ENCODE measurements around the gene TMEM156.
"Not testable (repeated sequence)": the region's sequence is repeated elsewhere in the genome, so short reads cannot be mapped to it uniquely, and the experiment has no call there.

The TMEM156 gene

GRCh38 chr4:38988353-38988752 lies 43.9 kb downstream of the TMEM156 start:
- not testable (repeated sequence) for DNase-seq

DNA sequence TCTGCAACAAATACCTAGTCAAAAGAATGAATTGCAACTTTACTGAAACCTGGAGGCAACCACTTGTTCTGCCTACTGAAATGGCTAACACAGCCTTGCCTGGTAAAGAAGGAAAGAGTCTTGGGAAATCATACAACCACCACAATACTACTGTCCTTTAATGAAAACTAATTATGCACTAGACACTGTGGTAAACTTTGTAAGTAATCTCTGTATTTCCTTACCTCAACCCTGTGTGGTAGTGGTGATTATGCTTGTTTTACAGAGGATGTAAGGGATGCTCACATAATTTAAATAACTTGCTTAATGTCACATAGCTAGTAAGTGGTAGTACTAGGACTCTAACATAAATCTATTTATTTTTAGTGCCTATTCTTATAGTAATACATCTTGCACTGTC lies 44.7 kb downstream of the TMEM156 start:
- no peak for DNase-seq

DNA sequence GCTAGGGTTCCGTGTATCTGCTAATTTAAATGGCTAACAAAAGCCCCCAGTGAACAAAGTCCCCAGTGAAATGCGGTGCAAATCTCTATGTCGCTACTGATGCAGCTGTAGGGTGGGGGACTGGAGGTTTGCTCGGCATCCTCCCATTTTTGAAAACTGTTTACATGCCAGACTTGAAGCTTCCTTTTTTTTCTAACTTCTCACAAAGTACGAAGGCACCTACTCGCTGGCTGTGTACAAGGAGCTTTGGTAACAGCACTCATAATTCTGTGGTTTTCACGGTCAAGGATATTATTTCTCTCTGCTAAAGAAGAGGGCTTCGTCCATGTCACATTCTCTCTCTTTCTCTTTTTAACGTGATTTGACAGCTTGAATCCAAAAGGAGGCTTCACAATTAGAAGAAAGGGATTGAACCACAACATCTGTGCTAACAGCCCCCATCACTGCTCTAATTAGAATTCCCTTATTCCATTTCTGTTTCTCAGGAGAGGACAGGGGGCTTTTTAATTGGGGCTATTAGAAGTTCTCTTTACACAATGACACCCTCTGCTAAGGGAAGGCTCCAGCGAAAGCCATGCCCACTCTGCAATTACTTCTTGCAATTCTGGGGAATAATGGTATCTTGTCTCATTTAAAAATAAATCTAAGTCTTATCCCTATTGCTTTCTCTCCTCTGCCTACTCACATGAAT lies 46.7 kb downstream of the TMEM156 start:
- no peak for DNase-seq

DNA sequence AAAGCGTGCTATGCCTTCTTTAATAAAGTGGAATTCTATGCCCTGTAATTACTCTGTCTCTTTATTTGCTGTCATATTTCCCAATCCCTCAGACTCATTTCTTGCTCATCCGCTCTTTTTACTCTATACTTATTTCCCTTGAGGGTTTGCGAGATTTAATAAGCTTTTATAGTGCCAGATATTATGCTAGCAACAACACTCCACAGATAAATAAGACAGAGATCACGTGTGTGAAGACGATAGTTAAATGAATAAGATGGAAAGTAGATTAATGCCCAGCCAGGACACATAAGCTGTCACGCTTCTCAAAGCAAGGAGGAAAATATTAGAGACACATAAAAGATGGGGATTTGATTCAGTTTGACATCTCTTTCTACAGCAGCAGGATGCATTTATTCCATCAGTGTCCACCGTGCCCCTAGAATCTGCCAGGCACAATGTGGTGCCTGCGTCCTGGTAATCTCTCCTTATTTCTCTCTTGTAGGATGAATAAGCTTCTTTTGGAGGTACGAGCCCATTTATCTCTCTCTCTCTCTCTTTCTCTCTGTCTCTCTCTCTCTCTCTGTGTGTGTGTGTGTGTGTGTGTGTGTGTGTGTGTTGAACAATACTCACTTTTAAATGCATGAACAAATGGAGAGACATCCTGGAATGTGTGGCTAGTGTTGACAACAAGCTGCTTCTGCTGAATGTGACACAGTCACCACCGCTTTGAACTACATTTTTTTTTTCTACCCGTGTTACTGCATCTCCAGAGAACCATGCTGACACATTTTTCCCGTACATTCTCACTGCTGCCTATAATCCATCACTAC lies 48.2 kb downstream of the TMEM156 start:
- DNase-seq = no peak

DNA sequence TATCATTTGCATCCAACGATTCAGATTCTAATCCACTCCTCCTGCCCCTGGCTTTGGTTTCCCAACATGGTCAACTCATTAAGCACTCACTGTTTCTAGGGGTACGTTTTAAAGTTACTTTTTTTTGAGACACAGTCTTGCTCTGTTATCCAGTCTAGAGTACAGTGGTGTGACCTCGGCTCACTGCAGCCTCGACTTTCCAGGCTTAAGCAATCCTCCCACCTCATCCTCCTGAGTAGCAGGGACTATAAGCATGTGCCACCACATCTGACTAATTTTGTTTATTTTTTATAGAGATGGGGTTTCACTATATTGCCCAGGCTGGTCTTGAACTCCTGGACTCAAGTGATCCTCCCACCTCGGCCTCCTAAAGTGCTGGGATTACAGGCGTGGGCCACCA lies 48.9 kb downstream of the TMEM156 start:
- no peak for DNase-seq

DNA sequence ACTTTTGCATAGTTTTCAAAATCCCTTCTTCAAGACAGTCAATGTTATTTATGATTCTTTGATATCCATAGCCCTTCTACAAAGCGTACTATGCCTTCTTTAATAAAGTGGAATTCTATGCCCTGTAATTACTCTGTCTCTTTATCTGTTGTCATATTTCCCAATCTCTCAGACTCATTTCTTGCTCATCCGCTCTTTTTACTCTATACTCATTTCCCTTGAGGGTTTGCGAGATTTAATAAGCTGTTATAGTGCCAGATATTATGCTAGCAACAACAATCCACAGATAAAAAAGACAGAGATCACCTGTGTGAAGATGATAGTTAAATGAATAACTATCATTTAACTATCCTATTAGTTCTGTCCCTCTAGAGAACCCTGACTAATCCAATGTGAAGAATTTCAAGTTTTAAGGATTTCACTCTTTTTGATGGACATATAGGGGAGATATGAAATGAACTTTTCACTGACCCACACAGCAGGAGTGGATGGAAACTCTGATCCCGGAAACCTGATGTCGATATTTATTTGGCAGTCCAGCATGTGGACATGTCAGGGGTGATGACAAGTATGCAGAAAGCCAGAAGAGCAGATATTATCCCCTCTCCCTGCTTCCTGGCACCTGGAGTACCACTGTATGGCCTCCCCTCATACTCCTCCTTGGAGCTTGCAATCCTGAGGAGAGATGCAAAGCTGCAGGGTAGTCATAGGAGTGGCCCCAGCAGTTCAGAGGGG lies 49.7 kb downstream of the TMEM156 start:
- DNase-seq = no peak

DNA sequence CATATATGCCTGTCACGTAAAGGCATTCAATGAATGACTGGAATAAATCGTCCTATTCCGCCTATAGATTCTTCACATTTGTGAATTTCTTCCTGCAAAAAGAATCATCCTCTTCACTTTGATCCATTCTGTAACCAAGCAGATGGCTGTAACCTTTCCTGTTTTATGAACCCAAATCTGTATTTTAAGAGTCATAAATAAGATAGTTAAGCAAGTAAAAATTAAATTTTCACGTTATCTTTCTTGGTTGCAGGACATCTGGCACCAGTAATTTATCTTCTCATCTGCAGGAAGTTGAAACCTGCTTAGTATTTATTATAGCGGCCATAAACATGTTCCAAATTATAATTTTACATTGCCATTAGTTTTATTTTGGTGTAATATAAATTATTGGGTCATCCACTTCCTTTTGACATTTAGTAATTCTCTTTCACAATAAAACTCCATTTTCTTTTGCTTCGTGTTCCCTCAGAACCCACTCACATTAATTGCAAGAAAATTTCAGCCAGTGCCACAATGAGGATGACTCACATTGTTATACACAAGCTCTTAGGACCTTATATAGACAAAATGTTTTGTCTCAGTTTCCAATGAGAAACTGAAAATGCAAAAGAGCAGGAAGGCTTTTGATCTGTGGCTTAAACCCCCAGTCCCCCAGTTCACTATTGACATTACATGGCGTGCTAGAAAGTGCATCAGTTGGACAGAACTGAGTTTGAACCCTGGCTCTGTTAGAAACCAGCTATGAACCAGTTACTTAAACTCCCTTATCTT lies 51.1 kb downstream of the TMEM156 start:
- DNase-seq = no peak

- DNase-seq = no peak
These were observed 52.5 kb downstream of the TMEM156 start for GRCh38 chr4:38979511-38980230.

GRCh38 chr4:38979081-38979480 lies 53.1 kb downstream of the TMEM156 start:
- no peak for DNase-seq

- no peak for DNase-seq
These were observed 55.9 kb downstream of the TMEM156 start for GRCh38 chr4:38976308-38976707.

DNA sequence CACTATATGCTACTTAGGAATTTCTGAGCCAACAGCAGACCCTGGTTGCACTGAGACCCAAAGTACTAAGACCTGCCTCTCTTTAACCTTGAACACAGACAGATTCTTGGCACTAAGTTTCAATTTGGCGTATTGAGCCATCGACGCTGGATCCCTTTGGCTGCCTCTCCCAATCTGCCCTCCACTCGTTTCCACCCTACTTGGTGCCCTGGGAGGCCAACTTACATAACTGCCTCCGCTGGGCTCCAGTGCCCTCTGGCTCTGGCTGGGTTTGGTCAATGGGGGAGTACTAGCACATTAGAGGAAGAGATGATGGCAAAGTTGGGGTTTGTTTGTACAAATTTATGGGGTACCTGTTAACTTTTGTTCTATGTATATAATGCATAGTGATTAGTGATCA lies 63.5 kb downstream of the TMEM156 start:
- DNase-seq = no peak

DNA sequence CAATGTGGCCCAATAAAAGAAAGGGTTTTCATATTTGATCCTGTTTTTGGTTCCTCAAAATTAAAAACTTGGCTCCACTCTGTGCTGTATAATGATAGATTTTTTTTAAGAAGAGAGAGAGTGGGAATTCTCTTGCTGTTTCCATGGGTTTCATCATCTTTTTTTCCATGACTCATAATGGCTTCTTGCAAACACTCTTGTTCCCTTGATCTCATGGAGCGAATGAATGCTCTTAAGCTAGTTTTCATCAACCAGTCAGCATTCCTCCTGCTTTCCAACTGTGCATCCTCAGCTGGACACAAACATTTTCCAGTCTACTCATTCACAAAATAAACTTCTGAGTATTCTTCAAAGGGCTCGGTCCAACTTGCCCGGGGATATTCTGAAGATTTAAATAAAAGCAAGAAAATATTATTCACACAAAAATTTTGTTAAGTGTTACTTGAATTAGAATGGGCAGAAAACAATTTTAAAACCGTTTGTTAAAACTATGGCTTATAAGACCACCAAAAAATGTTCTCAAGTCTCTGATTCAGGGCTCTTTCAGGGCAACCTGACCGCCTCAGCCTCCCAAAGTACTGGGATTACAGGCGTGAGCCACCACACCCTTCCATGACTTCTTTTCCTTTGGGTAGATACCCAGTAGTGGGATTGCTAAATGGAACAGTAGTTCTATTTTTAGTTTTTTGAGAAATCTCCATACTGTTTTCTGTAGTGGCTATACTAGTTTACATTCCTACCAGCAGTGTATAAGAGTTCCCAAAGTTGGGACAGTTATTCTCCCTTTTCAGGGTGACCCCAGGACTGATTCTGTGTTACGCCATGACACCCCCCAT lies 64.7 kb downstream of the TMEM156 start:
- no peak for DNase-seq

DNA sequence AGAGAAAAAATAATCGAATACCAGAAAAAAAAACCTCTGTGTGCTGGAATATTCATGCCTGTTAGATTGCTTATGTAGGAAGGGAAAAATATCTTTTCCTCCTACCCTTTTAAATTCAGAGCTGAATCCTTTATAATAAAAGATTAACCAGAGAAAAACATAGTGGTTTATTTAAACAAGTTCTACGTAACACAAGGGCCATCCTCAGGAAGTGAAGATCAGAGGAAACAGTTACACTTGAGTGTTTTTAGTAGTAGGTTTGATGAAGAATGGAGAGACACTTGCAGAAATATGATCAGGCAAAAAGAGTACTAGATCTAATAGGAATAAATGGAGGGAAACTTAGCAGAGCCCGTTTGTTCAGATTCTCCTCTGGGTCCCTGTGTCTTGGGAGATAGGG lies 66.3 kb downstream of the TMEM156 start:
- no peak for DNase-seq

DNA sequence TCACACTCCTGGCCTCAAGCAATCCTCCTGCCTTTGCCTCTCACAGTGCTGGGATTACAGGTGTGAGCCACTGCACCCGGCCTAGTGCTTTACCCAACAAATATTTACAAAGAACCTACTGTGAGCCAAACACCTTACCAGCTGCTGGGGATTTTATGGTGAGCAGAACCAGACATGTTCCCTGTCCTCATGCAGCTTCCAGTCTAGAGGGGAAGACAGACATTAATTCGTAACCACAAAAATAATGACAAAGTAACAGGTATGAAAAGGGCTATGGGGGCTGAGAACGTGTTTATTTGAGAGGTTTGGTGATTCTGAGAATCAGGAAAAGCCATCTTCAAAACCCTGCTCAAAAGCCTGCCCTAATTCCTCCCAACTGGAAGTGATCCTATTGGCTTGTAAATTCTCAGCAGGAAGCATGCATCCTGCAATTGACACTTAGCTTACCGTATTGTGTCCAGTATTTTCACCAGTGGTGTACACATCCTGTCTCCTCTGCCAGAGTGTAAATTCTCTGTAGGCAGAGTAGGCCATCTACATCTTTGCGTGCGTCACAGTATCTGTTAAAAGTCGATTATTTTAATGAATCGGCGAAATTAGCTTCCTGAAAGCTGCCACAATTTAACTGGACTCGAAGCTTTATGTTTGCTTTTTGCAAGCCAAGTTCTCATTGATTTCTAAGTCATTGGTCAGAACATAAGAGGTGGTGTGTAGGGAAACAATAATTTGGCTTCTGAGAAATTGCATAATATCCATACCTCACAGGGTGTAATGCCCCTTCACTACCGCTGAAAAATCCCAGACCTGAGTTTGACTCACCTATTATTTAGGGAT lies 67.0 kb downstream of the TMEM156 start:
- no peak for DNase-seq

- DNase-seq = not testable (repeated sequence)
These were observed 73.0 kb downstream of the TMEM156 start for GRCh38 chr4:38959248-38959647.

GRCh38 chr4:38958453-38959190 lies 73.6 kb downstream of the TMEM156 start:
- DNase-seq = no peak

DNA sequence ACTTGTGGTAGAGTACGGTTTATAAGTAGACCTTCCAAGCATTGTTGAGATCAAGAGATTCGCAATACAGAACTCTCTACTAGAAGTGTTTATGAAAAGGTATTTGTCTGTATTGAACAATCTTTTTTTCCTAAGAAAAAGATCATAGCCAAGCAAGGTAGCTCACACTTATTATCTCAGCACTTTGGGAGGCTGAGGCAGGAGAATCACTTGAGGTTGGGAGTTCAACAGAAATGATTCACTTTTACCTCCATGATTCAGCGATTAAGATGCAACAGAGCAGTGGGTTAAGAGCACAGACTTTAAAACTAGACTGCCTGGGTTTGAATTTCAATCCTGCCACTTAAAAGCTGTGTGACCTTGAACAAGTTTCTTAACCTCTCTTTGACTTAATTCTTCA lies 74.3 kb downstream of the TMEM156 start:
- DNase-seq = no peak

DNA sequence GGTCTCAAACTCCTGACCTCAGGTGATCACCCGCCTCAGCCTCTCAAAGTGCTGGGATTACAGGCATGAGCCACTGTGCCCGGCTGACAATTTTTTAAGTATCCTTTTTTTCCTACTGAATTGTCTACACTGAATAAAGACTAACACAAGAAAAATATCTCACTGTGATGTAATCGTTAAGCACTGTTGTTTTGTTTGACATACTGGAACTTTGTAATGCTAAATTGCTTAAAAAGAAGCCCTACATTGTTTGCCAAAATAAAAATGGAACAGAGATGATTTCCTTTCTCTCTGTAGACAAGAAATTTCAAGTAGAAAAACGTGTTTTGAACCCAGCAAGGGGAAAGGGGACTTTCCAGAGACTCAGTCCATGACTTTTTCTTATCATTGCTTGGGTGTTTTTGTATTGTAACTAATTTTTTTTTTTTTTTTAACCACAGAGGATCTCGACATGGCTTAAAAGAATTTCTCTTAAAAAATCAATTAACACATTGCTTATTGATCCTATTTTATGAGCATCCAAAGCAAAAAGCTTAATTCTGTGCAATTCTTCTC lies 74.9 kb downstream of the TMEM156 start:
- no peak for DNase-seq

- DNase-seq = no peak
These were observed 76.3 kb downstream of the TMEM156 start for GRCh38 chr4:38955957-38956356.
